ENCODE results near the gene GATAD2A. TPM values are rescaled to one million over a fixed set of nuclear protein-coding genes. Genes with fewer than 3 reads are reported as not detected.

The GATAD2A gene
- total RNA-seq, 6 experiments from 2014 or later = 23.9 to 59.6 (median 39.2) TPM

DNA sequence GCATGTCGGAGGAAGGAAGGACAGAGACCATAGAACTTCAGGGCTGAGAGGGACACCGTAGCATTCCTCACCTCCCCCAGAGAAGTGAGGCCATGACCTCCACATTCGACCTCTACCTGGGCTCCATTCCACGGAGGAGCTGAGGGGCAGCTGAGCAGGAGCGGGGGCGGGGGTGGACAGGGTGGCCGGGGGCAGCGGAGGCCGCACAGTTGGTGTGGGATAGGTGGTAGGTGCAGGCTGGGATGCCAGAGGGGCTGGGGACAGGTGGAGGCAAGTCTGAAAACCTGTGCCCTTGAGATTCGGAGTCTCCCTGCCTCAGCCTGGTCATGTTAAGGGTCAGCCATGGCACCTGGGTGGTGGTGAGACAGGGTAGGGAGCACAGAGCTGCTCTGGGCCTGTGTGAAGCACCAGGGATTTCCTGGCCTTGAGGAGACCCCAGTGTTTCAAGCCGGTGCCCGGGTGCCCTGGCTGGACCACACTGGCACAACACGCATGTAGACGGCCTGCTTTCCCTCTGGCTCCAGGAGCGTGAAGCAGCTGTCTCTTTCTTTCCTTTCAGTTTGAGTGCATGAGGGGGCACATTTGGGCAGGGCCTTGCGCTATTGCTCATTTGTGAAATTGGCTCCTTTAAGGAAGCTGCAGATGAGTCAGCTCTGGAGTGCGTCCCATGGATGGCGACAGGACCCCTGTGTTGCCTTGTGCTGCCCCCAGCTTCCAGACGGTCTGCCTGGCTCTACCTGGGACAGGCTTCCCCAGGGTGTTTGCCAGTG is 58.1 kb downstream of the GATAD2A start:
- DNase-seq (no peak), ATAC-seq (no peak)
- H3K27ac ChIP-seq = peak overlapping the region in 1 of 3 donors; percentile 30
- peaks cover 0 to 4% (median 1%) of the 10 kb centered on the region in 4 donors for H3K9me3 ChIP-seq
- H3K4me3 ChIP-seq = no peak overlapping the region
- H3K36me3 ChIP-seq = peaks cover 0 to 11% (median 10%) of the 10 kb centered on the region in 4 donors
- TF ChIP-seq, protein P1, sequence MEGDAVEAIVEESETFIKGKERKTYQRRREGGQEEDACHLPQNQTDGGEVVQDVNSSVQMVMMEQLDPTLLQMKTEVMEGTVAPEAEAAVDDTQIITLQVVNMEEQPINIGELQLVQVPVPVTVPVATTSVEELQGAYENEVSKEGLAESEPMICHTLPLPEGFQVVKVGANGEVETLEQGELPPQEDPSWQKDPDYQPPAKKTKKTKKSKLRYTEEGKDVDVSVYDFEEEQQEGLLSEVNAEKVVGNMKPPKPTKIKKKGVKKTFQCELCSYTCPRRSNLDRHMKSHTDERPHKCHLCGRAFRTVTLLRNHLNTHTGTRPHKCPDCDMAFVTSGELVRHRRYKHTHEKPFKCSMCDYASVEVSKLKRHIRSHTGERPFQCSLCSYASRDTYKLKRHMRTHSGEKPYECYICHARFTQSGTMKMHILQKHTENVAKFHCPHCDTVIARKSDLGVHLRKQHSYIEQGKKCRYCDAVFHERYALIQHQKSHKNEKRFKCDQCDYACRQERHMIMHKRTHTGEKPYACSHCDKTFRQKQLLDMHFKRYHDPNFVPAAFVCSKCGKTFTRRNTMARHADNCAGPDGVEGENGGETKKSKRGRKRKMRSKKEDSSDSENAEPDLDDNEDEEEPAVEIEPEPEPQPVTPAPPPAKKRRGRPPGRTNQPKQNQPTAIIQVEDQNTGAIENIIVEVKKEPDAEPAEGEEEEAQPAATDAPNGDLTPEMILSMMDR (IDR thresholded peaks at IDR 0.05) = no peak
- TF ChIP-seq POLR2A (IDR thresholded peaks at IDR 0.05) = no peak
- H3K27me3 ChIP-seq = no peaks in the 10 kb centered on the region
- intact Hi-C loops (cut with DNase I) = no loop called here
- H3K4me1 ChIP-seq = peaks cover 0 to 50% (median 13%) of the 10 kb centered on the region in 4 donors
- 65% methylated on average over 6 of the region's 19 CpGs for WGBS (ENCODE audit: insufficient coverage, low coverage, low lambda C conversion rate, missing lambda C conversion rate)

DNA sequence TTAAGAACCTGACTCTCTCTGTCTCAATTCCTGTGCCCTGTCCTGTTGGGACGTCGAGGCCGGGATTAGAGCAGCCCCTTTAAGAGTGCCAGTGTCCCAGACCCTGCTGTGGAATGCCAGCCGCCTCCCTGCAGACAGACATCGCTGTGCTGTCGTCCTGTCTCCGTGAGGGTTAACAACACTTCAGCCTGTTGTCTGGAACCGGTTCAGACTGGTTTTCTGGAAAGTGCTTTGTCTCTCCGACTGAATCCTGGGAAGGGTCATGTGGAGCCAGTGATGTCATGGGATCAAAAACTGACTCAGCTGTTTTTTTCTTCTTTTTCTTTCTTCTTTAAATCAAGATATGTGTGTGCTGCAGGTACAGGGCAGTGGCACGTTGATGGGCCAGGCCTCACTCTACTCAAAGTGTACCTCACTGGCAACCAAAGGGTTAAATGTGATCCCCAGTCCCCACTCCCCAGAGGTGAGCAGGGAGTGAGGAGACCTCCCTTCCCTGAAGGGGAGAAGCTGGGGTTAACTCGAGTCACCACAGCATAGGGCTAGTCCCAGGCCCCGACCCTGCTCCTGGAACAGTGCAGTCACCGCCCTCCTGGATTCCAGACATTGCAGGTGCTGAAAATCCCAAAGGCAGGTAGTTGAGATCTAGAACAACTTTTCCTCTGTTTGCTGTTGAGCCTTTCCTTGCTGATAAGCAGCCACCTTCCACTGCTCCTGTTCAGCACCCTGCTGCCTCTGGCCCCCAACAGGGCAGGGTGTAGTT is 59.0 kb downstream of the GATAD2A start:
- DNase-seq (no peak), ATAC-seq (no peak)
- no peaks in the 10 kb centered on the region for H3K27me3 ChIP-seq
- H3K4me3 ChIP-seq = no peak overlapping the region
- H3K36me3 ChIP-seq = peaks cover 0 to 11% (median 10%) of the 10 kb centered on the region in 4 donors
- intact Hi-C loops (cut with DNase I) = no loop called here
- H3K27ac ChIP-seq = peak overlapping the region in 1 of 3 donors; percentile 30
- peaks cover 0 to 45% (median 13%) of the 10 kb centered on the region in 4 donors for H3K4me1 ChIP-seq
- 28% methylated on average over 5 of the region's 13 CpGs for WGBS (ENCODE audit: insufficient coverage, low coverage, low lambda C conversion rate, missing lambda C conversion rate)
- TF ChIP-seq POLR2A (IDR thresholded peaks at IDR 0.05) = no peak
- TF ChIP-seq, protein P1 (IDR thresholded peaks at IDR 0.05) = no peak
- peaks cover 0 to 9% (median 2%) of the 10 kb centered on the region in 4 donors for H3K9me3 ChIP-seq

DNA sequence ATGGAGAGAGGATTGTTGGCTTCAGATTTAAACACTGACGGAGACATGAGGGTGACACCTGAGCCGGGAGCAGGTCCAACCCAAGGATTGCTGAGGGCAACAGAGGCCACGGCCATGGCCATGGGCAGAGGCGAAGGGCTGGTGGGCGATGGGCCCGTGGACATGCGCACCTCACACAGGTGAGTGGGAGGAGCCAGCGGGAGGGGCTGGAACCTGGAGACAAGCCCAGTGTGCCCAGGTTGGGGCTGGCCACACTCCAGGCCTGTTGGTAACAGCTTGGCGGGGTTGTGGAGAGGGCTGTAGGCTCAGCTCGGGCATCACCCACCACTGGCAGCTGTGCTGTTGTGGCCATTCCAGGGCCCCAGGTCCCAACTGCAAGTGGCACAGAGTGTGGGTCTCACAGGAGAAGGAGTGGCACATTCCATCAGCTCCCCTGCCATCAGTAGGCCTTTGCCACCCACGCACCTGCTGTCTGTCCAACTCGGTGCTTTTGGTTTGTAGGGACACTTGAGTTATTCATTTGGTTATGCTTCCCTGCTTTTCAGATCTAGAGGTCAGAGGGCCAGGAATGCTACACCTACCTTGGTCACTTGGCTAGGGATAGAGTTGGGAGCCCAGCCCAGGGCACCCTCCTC is 60.1 kb downstream of the GATAD2A start:
- ATAC-seq (no peak), DNase-seq (no peak)
- Histone ChIP-seq H3K9me3 (peaks cover 0 to 9% (median 2%) of the 10 kb centered on the region in 4 donors), H3K27me3 (no peaks in the 10 kb centered on the region), H3K27ac (no peak overlapping the region), H3K4me1 (peaks cover 0 to 36% (median 11%) of the 10 kb centered on the region in 4 donors), H3K36me3 (peaks cover 0 to 11% (median 10%) of the 10 kb centered on the region in 4 donors), H3K4me3 (no peak overlapping the region)
- 94% methylated on average over 3 of the region's 12 CpGs for WGBS (ENCODE audit: insufficient coverage, low coverage, low lambda C conversion rate, missing lambda C conversion rate)
- TF ChIP-seq, protein P1 (IDR thresholded peaks at IDR 0.05) = no peak
- TF ChIP-seq POLR2A (IDR thresholded peaks at IDR 0.05) = no peak
- intact Hi-C loops (cut with DNase I) = no loop called here

DNA sequence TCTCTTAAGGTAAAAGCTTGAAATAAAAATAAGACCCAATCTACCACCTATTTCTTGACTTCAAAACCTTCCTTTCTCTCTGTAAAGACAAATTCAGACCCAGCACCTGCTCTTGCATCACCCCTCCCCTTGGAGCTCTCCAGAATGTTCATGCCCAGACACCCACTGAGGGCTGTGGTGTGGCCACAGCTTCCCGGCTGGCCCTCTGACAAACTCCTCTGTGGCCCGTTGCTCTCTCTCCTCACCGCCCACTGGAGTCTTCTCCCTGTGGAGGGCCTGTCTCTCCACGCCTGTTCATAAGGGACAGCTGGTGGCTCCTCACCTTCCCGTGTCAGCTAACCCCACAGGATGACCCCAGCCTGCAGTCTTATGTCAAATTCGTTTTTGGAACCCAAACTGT is 60.7 kb downstream of the GATAD2A start:
- intact Hi-C loops (cut with DNase I) = no loop called here
- H3K9me3 ChIP-seq = peaks cover 0 to 9% (median 2%) of the 10 kb centered on the region in 4 donors
- H3K4me1 ChIP-seq = peaks cover 0 to 33% (median 10%) of the 10 kb centered on the region in 4 donors
- WGBS (ENCODE audit: insufficient coverage, low coverage, low lambda C conversion rate, missing lambda C conversion rate) = 91% methylated on average over 6 of the region's 6 CpGs
- DNase-seq = no peak
- TF ChIP-seq POLR2A (IDR thresholded peaks at IDR 0.05) = no peak
- TF ChIP-seq, protein P1 (IDR thresholded peaks at IDR 0.05) = no peak
- ATAC-seq = no peak
- no peak overlapping the region for H3K27ac ChIP-seq
- H3K36me3 ChIP-seq = peaks cover 0 to 11% (median 10%) of the 10 kb centered on the region in 4 donors
- H3K4me3 ChIP-seq = no peak overlapping the region
- H3K27me3 ChIP-seq = no peaks in the 10 kb centered on the region
